Measurements from ENCODE around the gene ZDHHC4. TPM values are rescaled to one million over a fixed set of nuclear protein-coding genes. Genes with fewer than 3 reads are reported as not detected.

Gene ZDHHC4
- total RNA-seq, 1 donor from 2014 or later: 36.3 TPM

GRCh38 chr7:6608081-6608480 lies 30.8 kb downstream of the ZDHHC4 start:
- Histone ChIP-seq H3K4me1 (no peaks in the 10 kb centered on the region), H3K9me3 (no peaks in the 10 kb centered on the region), H3K36me3 (peaks cover 0 to 25% of the 10 kb centered on the region in 2 donors), H3K27ac (no peak overlapping the region), H3K4me3 (no peak overlapping the region), H3K27me3 (no peaks in the 10 kb centered on the region)
- no peak for DNase-seq (ENCODE audit: extremely low spot score in 2 of 2)
- TF ChIP-seq CTCF (IDR thresholded peaks at IDR 0.05): no peak
- TF ChIP-seq POLR2A (IDR thresholded peaks at IDR 0.05): no peak
- intact Hi-C loops (cut with DNase I): no loop called here

- no peak for TF ChIP-seq POLR2AphosphoS5 (IDR thresholded peaks at IDR 0.05; ENCODE audit: insufficient read depth in 1 of 2, low read depth in 1 of 2)
- TF ChIP-seq CTCF (IDR thresholded peaks at IDR 0.05): no peak
- TF ChIP-seq POLR2A (IDR thresholded peaks at IDR 0.05): no peak
- intact Hi-C loops (cut with DNase I): no loop called here
- Histone ChIP-seq H3K9me3 (no peaks in the 10 kb centered on the region), H3K36me3 (peaks cover 0 to 17% of the 10 kb centered on the region in 2 donors), H3K27me3 (no peaks in the 10 kb centered on the region), H3K27ac (no peak overlapping the region), H3K4me1 (no peaks in the 10 kb centered on the region), H3K4me3 (no peak overlapping the region)
- no peak for DNase-seq (ENCODE audit: extremely low spot score in 2 of 2)
Observed at GRCh38 chr7:6608794-6609193, 31.5 kb downstream of the ZDHHC4 start.

GRCh38 chr7:6612819-6613218 lies 35.6 kb downstream of the ZDHHC4 start:
- no peaks in the 10 kb centered on the region for H3K27me3 ChIP-seq
- H3K36me3 ChIP-seq: peaks cover 0 to 7% of the 10 kb centered on the region in 2 donors
- DNase-seq (ENCODE audit: extremely low spot score in 2 of 2): no peak
- peaks cover 26% of the 10 kb centered on the region for H3K4me1 ChIP-seq
- no peak overlapping the region for H3K27ac ChIP-seq
- no peak overlapping the region for H3K4me3 ChIP-seq
- TF ChIP-seq POLR2A (IDR thresholded peaks at IDR 0.05) (no peak), POLR2AphosphoS5 (IDR thresholded peaks at IDR 0.05; ENCODE audit: insufficient read depth in 1 of 2, low read depth in 1 of 2) (no peak), CTCF (IDR thresholded peaks at IDR 0.05) (no peak)
- intact Hi-C loops (cut with DNase I): no loop called here
- no peaks in the 10 kb centered on the region for H3K9me3 ChIP-seq

- Histone ChIP-seq H3K4me3 (no peak overlapping the region), H3K36me3 (no peaks in the 10 kb centered on the region), H3K4me1 (peaks cover 26% of the 10 kb centered on the region), H3K27me3 (no peaks in the 10 kb centered on the region), H3K9me3 (no peaks in the 10 kb centered on the region), H3K27ac (no peak overlapping the region)
- TF ChIP-seq POLR2AphosphoS5 (IDR thresholded peaks at IDR 0.05; ENCODE audit: insufficient read depth in 1 of 2, low read depth in 1 of 2) (no peak), POLR2A (IDR thresholded peaks at IDR 0.05) (no peak), CTCF (IDR thresholded peaks at IDR 0.05) (no peak)
- intact Hi-C loops (cut with DNase I): no loop called here
- no peak for DNase-seq (ENCODE audit: extremely low spot score in 2 of 2)
Observed at GRCh38 chr7:6613706-6614105, 36.5 kb downstream of the ZDHHC4 start.

- H3K27ac ChIP-seq: peak within 1 kb of the TSS; percentile 63
- intact Hi-C loops (cut with DNase I): no loop called here
- TF ChIP-seq CTCF (IDR thresholded peaks at IDR 0.05): no peak
- no peak for TF ChIP-seq POLR2AphosphoS5 (IDR thresholded peaks at IDR 0.05; ENCODE audit: insufficient read depth in 1 of 2, low read depth in 1 of 2)
- TF ChIP-seq POLR2A (IDR thresholded peaks at IDR 0.05): no peak
Observed at GRCh38 chr7:6614953-6615722, 37.9 kb downstream of the ZDHHC4 start, which contains the start of gene ZNF853. Gene ZNF853, plus strand, starts transcription at chr7:6615610. Its CDS starts 565 bp downstream, at chr7:6616175.

More at GRCh38 chr7:6614953-6615722, 37.9 kb downstream of the ZDHHC4 start, which contains the start of gene ZNF853:
- peak within 1 kb of the TSS; percentile 68 to 72 for H3K4me3 ChIP-seq
- DNase-seq (ENCODE audit: extremely low spot score in 2 of 2): no peak
- H3K4me1 ChIP-seq: peaks cover 26% of the 10 kb centered on the region
- no peaks in the 10 kb centered on the region for H3K36me3 ChIP-seq
- no peaks in the 10 kb centered on the region for H3K9me3 ChIP-seq
- no peaks in the 10 kb centered on the region for H3K27me3 ChIP-seq
